ENCODE results near the gene VAV2. TPM values are rescaled to one million over a fixed set of nuclear protein-coding genes. Genes with fewer than 3 reads are reported as not detected.

VAV2 gene
- total and polyA plus RNA-seq, 9 of the 15 experiments (the other 6 are each of a cell fraction or from before 2014, with no cell fraction given) = 0.01 to 2.7 (median 1.0) TPM; not detected in 1

DNA sequence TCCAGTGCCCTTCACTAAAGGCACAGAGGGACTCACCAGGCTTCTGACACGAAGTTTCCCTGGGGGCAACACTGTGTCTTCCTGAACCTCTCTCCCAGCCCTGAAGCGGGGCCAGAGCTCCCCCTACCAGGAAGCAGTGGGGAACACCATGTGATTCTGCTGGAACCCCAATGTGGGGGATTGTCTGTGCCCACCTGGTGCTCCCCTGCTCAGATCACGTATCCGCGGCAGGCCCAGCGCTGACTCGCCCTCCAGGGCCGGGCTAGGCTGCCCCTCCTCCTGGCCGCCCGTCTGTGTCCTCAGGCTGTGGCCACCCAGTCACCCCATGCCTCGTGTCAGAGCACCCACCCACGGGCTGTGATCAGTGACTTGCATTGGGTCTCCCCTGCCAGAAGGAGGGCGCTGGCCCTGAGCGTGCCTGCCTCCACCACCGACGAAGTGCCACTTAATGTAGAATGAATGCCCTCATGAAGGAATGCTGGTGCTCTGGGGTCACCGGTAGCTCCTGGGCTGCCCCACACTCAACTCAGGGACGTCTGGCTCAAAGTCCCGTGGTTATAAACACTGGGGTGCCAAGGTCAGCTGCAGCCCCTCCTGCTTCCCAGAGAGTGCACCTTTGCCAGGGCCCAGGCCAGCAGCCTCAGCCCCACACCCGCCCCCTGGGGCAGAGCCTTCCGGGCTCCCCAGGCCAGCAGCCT, 276.1 kb downstream of the VAV2 start:
- Histone ChIP-seq H3K4me2 (ENCODE audit: insufficient read depth, low read length) (no peak overlapping the region), H4K20me1 (replicated peaks; ENCODE audit: control insufficient read depth, insufficient read depth, low read length) (peaks cover 14% of the 10 kb centered on the region), H3K36me3 (ENCODE audit: control insufficient read depth, insufficient read depth, low read length) (no peaks in the 10 kb centered on the region), H2AFZ (ENCODE audit: low read depth, low read length) (no peak overlapping the region), H3K27ac (ENCODE audit: extremely low read depth, low read depth, low read length) (no peak overlapping the region), H3K4me1 (replicated peaks in 1 of 2; ENCODE audit: control insufficient read depth in 2 of 2, insufficient read depth in 2 of 2, low read length in 2 of 2) (peaks cover 0 to 21% of the 10 kb centered on the region in 2 experiments; a peak in 2 of 5 replicates), H3K9me1 (ENCODE audit: control insufficient read depth, insufficient read depth, low read length) (no peaks in the 10 kb centered on the region), H3K4me3 (no peak overlapping the region), H3K27me3 (ENCODE audit: control insufficient read depth in 2 of 2, insufficient read depth in 2 of 2, low read length in 2 of 2) (peaks cover 10 to 60% of the 10 kb centered on the region in 2 experiments; a peak in 4 of 5 replicates), H3K9ac (ENCODE audit: insufficient read depth in 1 of 2, low read depth in 2 of 2, low read length in 2 of 2) (0 out of 4 replicates have a peak overlapping the region, but pooled peaks of 1 of the 2 experiments have one; percentile 17), H3K9me3 (replicated peaks; ENCODE audit: control insufficient read depth, insufficient read depth, low read depth, low read length) (no peaks in the 10 kb centered on the region), H3K79me2 (ENCODE audit: control insufficient read depth, insufficient read depth, low read length) (no peaks in the 10 kb centered on the region)
- FAIRE-seq = no peak
- ATAC-seq = peak; percentile 77
- 3% methylated on average over 19 of the region's 21 CpGs for WGBS (ENCODE audit: insufficient coverage, low coverage, missing lambda C conversion rate)
- in situ Hi-C loops (cut with MboI) = no loop called here
- POLR2A ChIA-PET = interaction anchor here (0.6 kb wide), 1 partner anchor 696 kb away, joined by 3 read pairs; no protein-coding TSS in a partner anchor
- peak; percentile 30 to 48 (median 32) for DNase-seq (ENCODE audit: extremely low read depth in 1 of 4, low spot score in 3 of 4)
- intact Hi-C loops (cut with micrococcal nuclease) = loop anchor here (1.0 kb wide), 1 partner anchor 183 kb away; no protein-coding TSS in a partner anchor
- BruUV-seq (replicated peaks) = no TSS peak
- CTCF ChIA-PET (ENCODE audit: low intra/inter-chr PET ratio) = no interaction called here
- TF ChIP-seq, protein P1, sequence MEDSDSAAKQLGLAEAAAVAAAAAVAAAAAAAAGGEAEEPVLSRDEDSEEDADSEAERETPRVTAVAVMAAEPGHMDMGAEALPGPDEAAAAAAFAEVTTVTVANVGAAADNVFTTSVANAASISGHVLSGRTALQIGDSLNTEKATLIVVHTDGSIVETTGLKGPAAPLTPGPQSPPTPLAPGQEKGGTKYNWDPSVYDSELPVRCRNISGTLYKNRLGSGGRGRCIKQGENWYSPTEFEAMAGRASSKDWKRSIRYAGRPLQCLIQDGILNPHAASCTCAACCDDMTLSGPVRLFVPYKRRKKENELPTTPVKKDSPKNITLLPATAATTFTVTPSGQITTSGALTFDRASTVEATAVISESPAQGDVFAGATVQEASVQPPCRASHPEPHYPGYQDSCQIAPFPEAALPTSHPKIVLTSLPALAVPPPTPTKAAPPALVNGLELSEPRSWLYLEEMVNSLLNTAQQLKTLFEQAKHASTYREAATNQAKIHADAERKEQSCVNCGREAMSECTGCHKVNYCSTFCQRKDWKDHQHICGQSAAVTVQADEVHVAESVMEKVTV (CRISPR knock-in tag; IDR thresholded peaks at IDR 0.05) = peak; percentile 70
- TF ChIP-seq, protein P2, sequence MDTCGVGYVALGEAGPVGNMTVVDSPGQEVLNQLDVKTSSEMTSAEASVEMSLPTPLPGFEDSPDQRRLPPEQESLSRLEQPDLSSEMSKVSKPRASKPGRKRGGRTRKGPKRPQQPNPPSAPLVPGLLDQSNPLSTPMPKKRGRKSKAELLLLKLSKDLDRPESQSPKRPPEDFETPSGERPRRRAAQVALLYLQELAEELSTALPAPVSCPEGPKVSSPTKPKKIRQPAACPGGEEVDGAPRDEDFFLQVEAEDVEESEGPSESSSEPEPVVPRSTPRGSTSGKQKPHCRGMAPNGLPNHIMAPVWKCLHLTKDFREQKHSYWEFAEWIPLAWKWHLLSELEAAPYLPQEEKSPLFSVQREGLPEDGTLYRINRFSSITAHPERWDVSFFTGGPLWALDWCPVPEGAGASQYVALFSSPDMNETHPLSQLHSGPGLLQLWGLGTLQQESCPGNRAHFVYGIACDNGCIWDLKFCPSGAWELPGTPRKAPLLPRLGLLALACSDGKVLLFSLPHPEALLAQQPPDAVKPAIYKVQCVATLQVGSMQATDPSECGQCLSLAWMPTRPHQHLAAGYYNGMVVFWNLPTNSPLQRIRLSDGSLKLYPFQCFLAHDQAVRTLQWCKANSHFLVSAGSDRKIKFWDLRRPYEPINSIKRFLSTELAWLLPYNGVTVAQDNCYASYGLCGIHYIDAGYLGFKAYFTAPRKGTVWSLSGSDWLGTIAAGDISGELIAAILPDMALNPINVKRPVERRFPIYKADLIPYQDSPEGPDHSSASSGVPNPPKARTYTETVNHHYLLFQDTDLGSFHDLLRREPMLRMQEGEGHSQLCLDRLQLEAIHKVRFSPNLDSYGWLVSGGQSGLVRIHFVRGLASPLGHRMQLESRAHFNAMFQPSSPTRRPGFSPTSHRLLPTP (IDR thresholded peaks at IDR 0.05; ENCODE audit: borderline replicate concordance, extremely low read depth, insufficient read length) = no peak
- TF ChIP-seq RAD21 (CRISPR knock-in tag; conservative IDR thresholded peaks at IDR 0.05 in 1 of 2, IDR thresholded peaks at IDR 0.05 in 1 of 2) (peak; percentile 73 to 83), LARP7 (IDR thresholded peaks at IDR 0.05) (no peak)
- TF ChIP-seq, protein P3, sequence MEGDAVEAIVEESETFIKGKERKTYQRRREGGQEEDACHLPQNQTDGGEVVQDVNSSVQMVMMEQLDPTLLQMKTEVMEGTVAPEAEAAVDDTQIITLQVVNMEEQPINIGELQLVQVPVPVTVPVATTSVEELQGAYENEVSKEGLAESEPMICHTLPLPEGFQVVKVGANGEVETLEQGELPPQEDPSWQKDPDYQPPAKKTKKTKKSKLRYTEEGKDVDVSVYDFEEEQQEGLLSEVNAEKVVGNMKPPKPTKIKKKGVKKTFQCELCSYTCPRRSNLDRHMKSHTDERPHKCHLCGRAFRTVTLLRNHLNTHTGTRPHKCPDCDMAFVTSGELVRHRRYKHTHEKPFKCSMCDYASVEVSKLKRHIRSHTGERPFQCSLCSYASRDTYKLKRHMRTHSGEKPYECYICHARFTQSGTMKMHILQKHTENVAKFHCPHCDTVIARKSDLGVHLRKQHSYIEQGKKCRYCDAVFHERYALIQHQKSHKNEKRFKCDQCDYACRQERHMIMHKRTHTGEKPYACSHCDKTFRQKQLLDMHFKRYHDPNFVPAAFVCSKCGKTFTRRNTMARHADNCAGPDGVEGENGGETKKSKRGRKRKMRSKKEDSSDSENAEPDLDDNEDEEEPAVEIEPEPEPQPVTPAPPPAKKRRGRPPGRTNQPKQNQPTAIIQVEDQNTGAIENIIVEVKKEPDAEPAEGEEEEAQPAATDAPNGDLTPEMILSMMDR (IDR thresholded peaks at IDR 0.05 in 2 of 3, conservative IDR thresholded peaks at IDR 0.05 in 1 of 3; ENCODE audit: insufficient read depth in 2 of 3, low read depth in 1 of 3, low read length in 3 of 3) = peak; percentile 62 to 72 (median 62)

Data from K562 (cell line).